Measurements from ENCODE around the gene PRELID2. TPM values are rescaled to one million over a fixed set of nuclear protein-coding genes. Genes with fewer than 3 reads are reported as not detected.

Gene PRELID2
- total RNA-seq = 10 to 100 TPM; 15.5 to 24.6 (median 23.1) TPM

- TF ChIP-seq POLR2AphosphoS5 (IDR thresholded peaks at IDR 0.05) (peak; percentile 11 to 28 (median 14)), CTCF (IDR thresholded peaks at IDR 0.05) (no peak)
- peaks cover 0 to 7% of the 10 kb centered on the region in 2 donors for H3K4me1 ChIP-seq
- no peaks in the 10 kb centered on the region for H3K9me3 ChIP-seq
- intact Hi-C loops (cut with DNase I; ENCODE audit: low total_unique reads) = no loop called here
- H3K27me3 ChIP-seq = no peaks in the 10 kb centered on the region
- H3K4me3 ChIP-seq = peak within 1 kb of the TSS; percentile 58 to 85 (median 75)
- peak within 1 kb of the TSS; percentile 63 to 86 for H3K27ac ChIP-seq
- peak; percentile 78 to 85 for DNase-seq (ENCODE audit: low spot score in 2 of 2)
- no peaks in the 10 kb centered on the region for H3K36me3 ChIP-seq
Measured at GRCh38 chr5:145834917-145835847, at the start of gene PRELID2. Gene PRELID2 (minus strand): TSS chr5:145835342. CDS start chr5:145835251, 91 bp downstream.

- H3K4me1 ChIP-seq = no peaks in the 10 kb centered on the region
- H3K4me3 ChIP-seq = no peak overlapping the region
- no peak for TF ChIP-seq POLR2A (IDR thresholded peaks at IDR 0.05)
- no peak for TF ChIP-seq CTCF (IDR thresholded peaks at IDR 0.05)
- TF ChIP-seq POLR2AphosphoS5 (IDR thresholded peaks at IDR 0.05) = no peak
- H3K27ac ChIP-seq = no peak overlapping the region
- H3K9me3 ChIP-seq = peaks cover 0 to 5% of the 10 kb centered on the region in 2 donors
- H3K36me3 ChIP-seq = no peaks in the 10 kb centered on the region
- DNase-seq (ENCODE audit: low spot score in 2 of 2) = no peak
- intact Hi-C loops (cut with DNase I; ENCODE audit: low total_unique reads) = no loop called here
- H3K27me3 ChIP-seq = no peaks in the 10 kb centered on the region
Measured at GRCh38 chr5:145874765-145875164, 39.6 kb upstream of the PRELID2 start.

GRCh38 chr5:145872914-145873313 lies 37.8 kb upstream of the PRELID2 start, which contains the start of gene GRXCR2:
Gene GRXCR2 (minus strand): TSS chr5:145873014. CDS start chr5:145872968, 46 bp downstream.
- intact Hi-C loops (cut with DNase I; ENCODE audit: low total_unique reads) = no loop called here
- no peaks in the 10 kb centered on the region for H3K9me3 ChIP-seq
- TF ChIP-seq CTCF (IDR thresholded peaks at IDR 0.05) (no peak), POLR2A (IDR thresholded peaks at IDR 0.05) (no peak), POLR2AphosphoS5 (IDR thresholded peaks at IDR 0.05) (no peak)
- no peaks in the 10 kb centered on the region for H3K4me1 ChIP-seq
- no peak within 1 kb of the TSS for H3K4me3 ChIP-seq
- no peaks in the 10 kb centered on the region for H3K36me3 ChIP-seq
- H3K27me3 ChIP-seq = no peaks in the 10 kb centered on the region
- H3K27ac ChIP-seq = no peak within 1 kb of the TSS
- DNase-seq (ENCODE audit: low spot score in 2 of 2) = no peak

- TF ChIP-seq POLR2A (IDR thresholded peaks at IDR 0.05) (no peak), CTCF (IDR thresholded peaks at IDR 0.05) (no peak), POLR2AphosphoS5 (IDR thresholded peaks at IDR 0.05) (no peak)
- no peaks in the 10 kb centered on the region for H3K4me1 ChIP-seq
- no peak overlapping the region for H3K27ac ChIP-seq
- H3K27me3 ChIP-seq = no peaks in the 10 kb centered on the region
- no peak for DNase-seq (ENCODE audit: low spot score in 2 of 2)
- H3K36me3 ChIP-seq = no peaks in the 10 kb centered on the region
- intact Hi-C loops (cut with DNase I; ENCODE audit: low total_unique reads) = no loop called here
- H3K4me3 ChIP-seq = no peak overlapping the region
- no peaks in the 10 kb centered on the region for H3K9me3 ChIP-seq
Measured at GRCh38 chr5:145872486-145872885, 37.3 kb upstream of the PRELID2 start.

GRCh38 chr5:145869753-145870152 lies 34.6 kb upstream of the PRELID2 start:
- intact Hi-C loops (cut with DNase I; ENCODE audit: low total_unique reads) = no loop called here
- no peak overlapping the region for H3K4me3 ChIP-seq
- no peak overlapping the region for H3K27ac ChIP-seq
- no peaks in the 10 kb centered on the region for H3K4me1 ChIP-seq
- H3K27me3 ChIP-seq = no peaks in the 10 kb centered on the region
- no peaks in the 10 kb centered on the region for H3K9me3 ChIP-seq
- TF ChIP-seq POLR2A (IDR thresholded peaks at IDR 0.05) (no peak), CTCF (IDR thresholded peaks at IDR 0.05) (no peak), POLR2AphosphoS5 (IDR thresholded peaks at IDR 0.05) (no peak)
- H3K36me3 ChIP-seq = no peaks in the 10 kb centered on the region
- no peak for DNase-seq (ENCODE audit: low spot score in 2 of 2)

Measured in breast epithelium (tissue), 4 donors.